Astrocyte (in vitro differentiated cells and primary cell): ENCODE results near the gene B4GALNT2. TPM values are rescaled to one million over a fixed set of nuclear protein-coding genes. Genes with fewer than 3 reads are reported as not detected.

Experiments used
- DNase-seq: peaks from one replicate; pipeline ENCODE4 v3.0.0-alpha.2; 2010; ENCODE audit warnings: low read depth
- FAIRE-seq: peaks from 2 replicates; lab custom pipeline; 2011; peaks lifted over from hg19 to GRCh38; lab: Jason Lieb, UNC
- H2AFZ ChIP-seq: 2 replicates; pipeline ENCODE4 v1.6.0; 2012; ENCODE audit warnings: low read depth, low read length, inconsistent platforms
- H3K27ac ChIP-seq: 2 replicates; pipeline ENCODE4 v1.5.1; 2011; ENCODE audit warnings: low read depth, low read length, inconsistent platforms
- H3K27me3 ChIP-seq: 2 replicates; pipeline ENCODE4 v1.6.0; 2011; ENCODE audit warnings: low read length, inconsistent platforms; ENCODE audit not compliant: insufficient read depth
- H3K36me3 ChIP-seq: 2 replicates; pipeline ENCODE4 v1.5.1; 2011; ENCODE audit warnings: low read length, inconsistent platforms; ENCODE audit not compliant: insufficient read depth
- H3K4me1 ChIP-seq: 2 replicates; pipeline ENCODE4 v1.5.1; 2011; ENCODE audit warnings: low read length, inconsistent platforms; ENCODE audit not compliant: insufficient read depth
- H3K4me2 ChIP-seq: 2 replicates; pipeline ENCODE4 v1.6.0; 2012; ENCODE audit warnings: low read length, inconsistent platforms
- H3K4me3 ChIP-seq: 2 replicates; pipeline ENCODE4 v1.5.1; 2011; ENCODE audit warnings: low read depth, mild to moderate bottlenecking, low read length, inconsistent platforms; ENCODE audit not compliant: insufficient read depth
- H3K79me2 ChIP-seq: 2 replicates; pipeline ENCODE4 v1.6.0; 2012; ENCODE audit warnings: mild to moderate bottlenecking, low read length, inconsistent platforms; ENCODE audit not compliant: insufficient read depth
- H3K9ac ChIP-seq: 2 replicates; pipeline ENCODE4 v1.6.0; 2012; ENCODE audit warnings: mild to moderate bottlenecking, low read length, inconsistent platforms
- H3K9me3 ChIP-seq: 2 replicates; pipeline ENCODE4 v1.5.1; 2012; ENCODE audit warnings: low read depth, mild to moderate bottlenecking, low read length, inconsistent platforms; ENCODE audit not compliant: insufficient read depth
- H4K20me1 ChIP-seq: 2 replicates; pipeline ENCODE4 v1.6.0; 2012; ENCODE audit warnings: low read length, inconsistent platforms; ENCODE audit not compliant: insufficient read depth
- H3K27ac Mint-ChIP-seq: one replicate; pipeline ENCODE4 v1.8.0; 2021; ENCODE audit warnings: mild to moderate bottlenecking, mixed read lengths; ENCODE audit not compliant: unreplicated experiment
- H3K27me3 Mint-ChIP-seq: one replicate; pipeline ENCODE4 v1.8.0; 2021; ENCODE audit warnings: low read depth, mixed read lengths; ENCODE audit not compliant: unreplicated experiment
- H3K36me3 Mint-ChIP-seq: one replicate; pipeline ENCODE4 v1.8.0; 2021; ENCODE audit warnings: low read depth, mixed read lengths; ENCODE audit not compliant: unreplicated experiment
- H3K4me1 Mint-ChIP-seq: one replicate; pipeline ENCODE4 v1.8.0; 2021; ENCODE audit warnings: low read depth, mixed read lengths; ENCODE audit not compliant: unreplicated experiment
- H3K4me3 Mint-ChIP-seq: one replicate; pipeline ENCODE4 v1.8.0; 2021; ENCODE audit warnings: mild to moderate bottlenecking, moderate library complexity, mixed read lengths; ENCODE audit not compliant: unreplicated experiment
- H3K9me3 Mint-ChIP-seq: one replicate; pipeline ENCODE4 v1.8.0; 2021; ENCODE audit warnings: mild to moderate bottlenecking, mixed read lengths; ENCODE audit not compliant: unreplicated experiment
- CTCF ChIP-seq: IDR thresholded peaks from 2 replicates; pipeline ENCODE4 v1.5.1; 2011; ENCODE audit warnings: low read depth, mild to moderate bottlenecking, inconsistent platforms, low read length, moderate library complexity; ENCODE audit not compliant: insufficient read depth
- EZH2 ChIP-seq: IDR thresholded peaks from 2 replicates; pipeline ENCODE4 v1.6.1; 2012; ENCODE audit warnings: mild to moderate bottlenecking, low read length, inconsistent platforms; ENCODE audit not compliant: insufficient read depth
- total RNA-seq: library from RNA; stranded (reverse); gene quantifications from 2 replicates; pipeline ENCODE4 v1.2.1, GENCODE V29; 2021

The B4GALNT2 gene
- total RNA-seq, 1 donor from 2014 or later: not detected

- H3K9ac ChIP-seq: no peak overlapping the region
- FAIRE-seq (no peak), DNase-seq (no peak)
- H3K36me3 ChIP-seq: no peaks in the 10 kb centered on the region
- Mint-ChIP-seq H3K27me3 (no peaks in the 10 kb centered on the region), H3K4me3 (no peak overlapping the region), H3K4me1 (peaks cover 7% of the 10 kb centered on the region), H3K9me3 (peaks cover 2% of the 10 kb centered on the region), H3K36me3 (no peaks in the 10 kb centered on the region), H3K27ac (no peak overlapping the region)
- H3K4me2 ChIP-seq: no peak overlapping the region
- H3K4me1 ChIP-seq: peaks cover 12% of the 10 kb centered on the region
- TF ChIP-seq EZH2 (no peak), CTCF (no peak)
- no peaks in the 10 kb centered on the region for H3K27me3 ChIP-seq
- H3K4me3 ChIP-seq: no peak overlapping the region
- H2AFZ ChIP-seq: no peak overlapping the region
- no peaks in the 10 kb centered on the region for H3K79me2 ChIP-seq
- no peaks in the 10 kb centered on the region for H3K9me3 ChIP-seq
- H3K27ac ChIP-seq: no peak overlapping the region
- H4K20me1 ChIP-seq: no peaks in the 10 kb centered on the region
These were observed 64.0 kb downstream of the B4GALNT2 start for GRCh38 chr17:49196520-49196919.

DNA sequence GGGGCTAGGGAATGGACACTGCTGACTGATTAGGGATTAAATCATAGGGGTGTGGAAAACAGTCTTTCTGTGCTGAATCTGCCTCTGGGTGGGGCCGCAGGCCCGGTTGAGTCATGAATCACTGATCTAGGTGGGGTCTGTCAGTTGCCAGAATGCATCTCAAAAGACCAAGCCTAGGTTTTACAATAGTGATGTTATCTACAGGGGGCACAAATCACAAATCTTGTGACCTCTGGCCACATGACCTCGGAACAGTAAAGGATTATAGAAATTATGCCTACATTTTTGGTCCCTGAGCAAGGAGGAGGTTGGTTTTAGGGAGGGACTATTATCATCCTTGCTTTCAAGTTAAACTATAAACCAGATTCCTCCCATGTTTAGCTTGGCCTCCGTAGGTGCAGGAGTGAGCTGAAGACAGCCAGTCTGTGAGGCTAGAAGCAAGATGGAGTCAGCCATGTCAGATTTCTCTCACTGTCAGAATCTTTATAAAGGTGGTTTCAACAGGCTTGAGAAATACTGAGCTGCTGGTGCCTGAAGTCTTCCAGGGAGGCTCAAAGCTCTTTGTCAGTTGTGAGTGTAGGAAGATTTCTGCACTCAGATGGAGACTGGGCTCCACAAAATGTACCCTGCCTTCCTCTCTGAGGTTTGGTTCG, 64.9 kb downstream of the B4GALNT2 start:
- Histone ChIP-seq H3K79me2 (no peaks in the 10 kb centered on the region), H3K4me3 (no peak overlapping the region), H4K20me1 (no peaks in the 10 kb centered on the region), H3K9me3 (no peaks in the 10 kb centered on the region), H3K27me3 (no peaks in the 10 kb centered on the region), H2AFZ (no peak overlapping the region), H3K36me3 (no peaks in the 10 kb centered on the region), H3K4me2 (no peak overlapping the region), H3K9ac (no peak overlapping the region), H3K4me1 (peaks cover 16% of the 10 kb centered on the region), H3K27ac (no peak overlapping the region)
- FAIRE-seq (no peak), DNase-seq (no peak)
- no peak for TF ChIP-seq CTCF
- no peak for TF ChIP-seq EZH2
- H3K4me1 Mint-ChIP-seq: peaks cover 12% of the 10 kb centered on the region
- no peak overlapping the region for H3K27ac Mint-ChIP-seq
- H3K36me3 Mint-ChIP-seq: no peaks in the 10 kb centered on the region
- peaks cover 5% of the 10 kb centered on the region for H3K9me3 Mint-ChIP-seq
- H3K27me3 Mint-ChIP-seq: no peaks in the 10 kb centered on the region
- no peak overlapping the region for H3K4me3 Mint-ChIP-seq

DNA sequence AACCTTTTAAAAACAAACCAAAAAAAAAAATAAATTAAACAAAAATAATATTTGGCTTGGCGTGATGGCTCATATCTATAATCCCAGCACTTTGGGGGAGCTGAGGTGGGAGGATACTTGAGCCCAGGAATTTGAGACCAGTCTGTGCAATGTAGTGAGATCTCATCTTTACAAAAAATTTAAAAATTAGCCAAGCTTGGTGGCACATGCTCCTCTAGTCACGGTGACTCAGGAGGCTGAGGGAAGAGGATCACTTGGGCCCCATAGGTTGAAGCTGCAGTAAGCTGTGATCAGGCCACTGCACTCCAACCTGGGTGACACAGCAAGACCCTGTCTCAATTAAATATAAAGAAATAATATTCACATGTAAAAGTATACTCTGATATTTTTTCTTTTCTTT, 65.6 kb downstream of the B4GALNT2 start:
- peaks cover 12% of the 10 kb centered on the region for H3K4me1 Mint-ChIP-seq
- Histone ChIP-seq H4K20me1 (no peaks in the 10 kb centered on the region), H3K9me3 (no peaks in the 10 kb centered on the region), H3K4me3 (no peak overlapping the region), H3K4me1 (peaks cover 16% of the 10 kb centered on the region), H3K27ac (no peak overlapping the region), H3K27me3 (no peaks in the 10 kb centered on the region), H3K4me2 (no peak overlapping the region), H3K36me3 (no peaks in the 10 kb centered on the region), H3K79me2 (no peaks in the 10 kb centered on the region), H2AFZ (no peak overlapping the region), H3K9ac (no peak overlapping the region)
- H3K9me3 Mint-ChIP-seq: peaks cover 7% of the 10 kb centered on the region
- TF ChIP-seq CTCF (no peak), EZH2 (no peak)
- H3K27me3 Mint-ChIP-seq: no peaks in the 10 kb centered on the region
- H3K36me3 Mint-ChIP-seq: no peaks in the 10 kb centered on the region
- no peak overlapping the region for H3K27ac Mint-ChIP-seq
- no peak for FAIRE-seq
- no peak overlapping the region for H3K4me3 Mint-ChIP-seq
- no peak for DNase-seq
